GM18499 (cell line): Measurements from ENCODE around the gene ACAP2.
"Not testable (repeated sequence)": the region's sequence is repeated elsewhere in the genome, so short reads cannot be mapped to it uniquely, and the experiment has no call there.

Experiments
- ATAC-seq: cut with Tn5 transposase; IDR thresholded peaks from one replicate; pipeline ENCODE4 v1.9.1; 2021; ENCODE audit warnings: moderate number of reproducible peaks; ENCODE audit not compliant: insufficient read depth, unreplicated experiment

The ACAP2 gene

DNA sequence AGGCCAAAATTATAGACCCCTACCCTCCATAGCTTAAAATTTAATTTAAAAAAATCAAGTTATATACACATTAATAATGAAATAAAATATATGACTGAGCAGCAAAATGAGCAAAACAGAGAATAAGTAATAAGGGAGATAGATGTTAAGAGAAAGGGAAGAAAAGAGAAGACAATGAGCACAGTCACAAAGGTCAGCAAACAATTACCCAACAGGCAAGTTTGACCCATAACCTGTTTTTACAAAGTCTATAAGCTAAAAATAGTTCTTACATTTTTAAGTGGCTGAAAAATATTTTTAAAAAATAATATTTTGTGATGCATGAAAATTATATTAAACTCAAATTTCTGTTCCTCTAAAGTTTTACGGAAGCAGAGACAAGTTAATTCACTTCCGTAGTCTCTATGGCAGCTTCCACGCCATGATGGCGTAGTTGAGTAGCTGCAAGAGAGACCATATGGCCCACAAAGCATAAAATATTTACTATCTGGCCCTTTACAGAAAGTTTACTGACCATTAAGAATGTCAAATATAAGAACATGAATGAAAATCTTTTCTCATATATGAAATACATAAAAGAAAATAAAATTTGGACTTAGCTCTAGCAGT is 47.5 kb downstream of the ACAP2 start:
- no peak for ATAC-seq

DNA sequence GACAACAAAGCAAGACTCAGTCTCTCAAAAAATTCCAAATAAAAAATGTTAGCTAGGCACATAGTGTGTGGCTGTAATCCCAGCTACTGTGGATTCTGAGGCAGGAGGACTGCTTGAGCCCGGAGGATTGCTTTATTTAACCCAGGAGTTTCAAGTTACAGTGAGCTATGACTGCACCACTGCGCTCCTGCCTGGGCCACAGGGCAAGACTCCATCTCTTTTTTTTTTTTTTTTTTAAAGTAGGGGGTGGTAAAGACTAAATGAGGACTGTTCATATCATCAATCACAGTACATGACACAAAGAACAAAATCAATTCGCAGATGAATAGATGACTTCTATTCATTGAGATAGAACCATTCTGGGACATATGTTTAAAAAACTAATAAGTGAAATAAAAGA is 48.1 kb downstream of the ACAP2 start:
- no peak for ATAC-seq

DNA sequence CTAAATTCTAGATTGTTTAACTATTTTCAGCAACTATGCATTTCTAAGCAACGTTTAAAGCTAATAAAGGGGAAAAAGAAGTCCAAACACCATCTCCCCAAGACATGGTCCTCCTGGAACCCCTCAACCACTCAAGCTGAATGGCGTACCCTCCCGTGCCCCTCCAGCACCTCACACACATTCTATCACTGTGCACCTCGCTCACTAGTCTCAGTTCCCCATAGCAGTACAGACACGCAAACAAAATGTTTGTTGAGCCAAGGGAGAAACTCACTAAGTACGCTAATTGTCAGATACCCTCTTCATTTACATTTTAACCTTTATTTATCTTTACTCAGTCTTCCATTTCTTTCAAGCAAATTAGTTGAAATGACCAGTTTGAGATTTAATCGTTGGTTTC is 48.8 kb downstream of the ACAP2 start:
- ATAC-seq, result no peak

DNA sequence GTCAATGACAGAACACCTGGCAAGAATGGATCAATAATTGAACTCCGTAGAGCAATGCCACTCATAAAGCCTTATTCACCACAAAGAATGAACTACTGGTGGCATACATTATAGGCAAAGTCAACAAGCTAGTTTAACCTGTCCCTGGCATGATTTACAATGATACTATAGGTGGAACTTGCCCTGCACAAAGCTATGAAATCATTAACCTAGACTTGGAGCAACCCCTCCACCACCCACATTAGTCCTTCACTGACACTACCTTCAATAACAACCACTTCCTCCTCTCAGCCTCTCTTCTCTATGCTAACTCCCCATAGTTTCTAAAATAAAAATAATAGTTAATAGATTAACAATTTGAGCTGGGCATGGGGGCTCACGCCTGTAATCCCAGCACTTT is 54.4 kb downstream of the ACAP2 start:
- ATAC-seq, result no peak

- ATAC-seq, result no peak
Measured at GRCh38 chr3:195386739-195387138, 56.1 kb downstream of the ACAP2 start.

GRCh38 chr3:195385526-195385925 is 57.3 kb downstream of the ACAP2 start:
- no peak for ATAC-seq

DNA sequence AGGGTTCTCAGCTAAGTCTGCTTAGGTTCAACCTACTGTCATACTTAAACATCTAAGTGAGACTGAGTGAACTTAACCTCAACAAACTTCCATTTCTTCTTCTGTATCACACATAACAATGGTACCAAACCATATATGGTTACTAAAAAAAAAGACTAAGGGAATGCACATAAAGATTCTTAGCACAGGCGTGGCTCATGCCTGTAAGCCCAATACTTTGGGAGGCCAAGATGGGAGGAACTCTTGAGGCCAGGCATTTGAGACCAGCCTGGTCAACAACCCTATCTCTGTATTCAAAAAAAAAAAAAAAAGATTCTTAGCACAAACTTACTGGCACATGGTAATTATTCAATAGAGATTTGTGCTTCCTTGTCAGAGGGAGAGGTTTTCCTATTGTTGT is 57.9 kb downstream of the ACAP2 start:
- no peak for ATAC-seq

DNA sequence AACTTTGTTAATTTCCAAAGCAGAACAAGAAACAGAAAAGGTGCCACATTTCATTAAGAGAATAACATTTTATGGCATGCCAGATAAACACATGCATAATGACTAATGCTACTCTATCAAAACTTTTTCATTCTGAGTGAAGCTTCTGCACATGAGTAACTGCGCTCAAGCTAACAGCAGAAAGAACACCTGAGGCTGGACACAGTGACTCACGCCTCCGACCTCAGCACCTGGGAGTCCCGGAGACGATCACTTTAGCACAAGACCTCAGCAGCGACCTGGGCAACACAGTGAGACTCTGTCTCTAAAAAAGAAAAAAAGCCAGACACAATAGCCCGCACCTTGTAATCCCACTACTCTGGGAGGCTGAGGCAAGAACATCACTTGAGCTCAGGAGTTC is 70.6 kb downstream of the ACAP2 start:
- ATAC-seq, result no peak

DNA sequence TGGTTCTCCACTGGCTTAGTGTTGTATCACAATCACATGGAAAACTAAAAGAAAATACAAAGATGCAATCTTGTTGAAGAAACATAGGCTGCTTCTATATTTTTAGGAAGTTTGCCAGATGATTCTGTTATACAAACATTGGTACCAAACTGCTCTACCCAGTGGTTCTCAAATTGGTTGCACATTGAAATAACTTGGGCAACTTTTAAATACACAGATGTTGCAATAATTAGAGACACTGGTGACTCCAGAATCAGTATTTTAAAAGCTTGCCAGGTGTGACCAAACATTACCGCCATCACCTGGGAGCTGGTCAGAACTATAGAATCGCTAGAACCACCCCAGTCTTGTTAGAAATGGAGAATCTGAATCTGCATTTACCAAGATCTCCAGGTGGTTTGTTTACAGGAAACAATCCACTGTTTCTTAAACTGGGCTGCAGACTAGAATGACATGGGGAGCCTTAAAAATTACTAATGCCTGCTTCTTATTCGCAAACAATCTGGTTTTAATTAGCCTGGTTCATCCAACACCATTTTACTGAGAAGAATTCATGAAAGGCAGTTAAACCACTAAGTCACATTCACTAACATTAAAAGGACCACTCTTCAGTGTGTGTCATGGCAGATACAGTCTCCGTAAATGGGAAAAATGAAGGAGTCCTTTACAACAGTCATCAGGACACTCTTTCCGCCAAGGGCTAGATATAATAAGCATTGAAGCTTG is 76.5 kb downstream of the ACAP2 start:
- no peak for ATAC-seq

- no peak for ATAC-seq
Measured at GRCh38 chr3:195365371-195365770, 77.4 kb downstream of the ACAP2 start.

DNA sequence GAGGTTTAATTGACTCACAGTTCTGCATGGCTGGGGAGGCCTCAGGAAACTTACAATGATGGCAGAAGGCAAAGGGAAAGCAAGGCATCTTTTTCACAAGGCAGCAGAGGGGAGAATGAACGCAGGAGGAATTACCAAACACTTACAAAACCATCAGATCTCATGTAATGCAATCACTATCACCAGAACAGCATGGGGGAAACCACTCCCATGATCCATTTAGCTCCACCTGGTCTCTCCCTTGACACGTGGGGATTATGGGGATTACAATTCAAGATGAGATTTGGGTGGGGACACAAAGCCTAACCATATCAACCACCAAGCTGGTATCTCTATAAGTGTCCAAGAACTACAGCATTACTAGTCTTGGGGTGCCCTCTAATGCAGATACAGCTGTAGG is 85.0 kb downstream of the ACAP2 start:
- ATAC-seq, result not testable (repeated sequence)

- no peak for ATAC-seq
Measured at GRCh38 chr3:195356151-195357086, 86.4 kb downstream of the ACAP2 start.

DNA sequence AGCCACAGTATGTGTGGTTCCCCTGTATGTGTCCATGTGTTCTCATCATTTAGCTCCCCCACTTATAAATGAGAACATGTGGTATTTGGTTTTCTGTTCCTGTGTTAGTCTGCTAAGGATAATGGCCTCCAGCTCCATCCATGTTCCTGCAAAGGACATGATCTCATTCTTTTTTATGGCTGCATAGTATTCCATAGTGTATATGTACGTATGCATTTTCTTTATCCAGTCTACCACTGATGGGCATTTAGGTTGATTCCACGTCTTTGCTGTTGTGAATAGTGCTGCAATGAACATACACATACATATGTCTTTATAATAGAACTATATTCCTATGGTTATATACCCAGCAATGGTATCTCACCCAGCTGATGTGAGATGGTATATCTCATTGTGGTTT is 88.8 kb downstream of the ACAP2 start:
- ATAC-seq, result not testable (repeated sequence)

DNA sequence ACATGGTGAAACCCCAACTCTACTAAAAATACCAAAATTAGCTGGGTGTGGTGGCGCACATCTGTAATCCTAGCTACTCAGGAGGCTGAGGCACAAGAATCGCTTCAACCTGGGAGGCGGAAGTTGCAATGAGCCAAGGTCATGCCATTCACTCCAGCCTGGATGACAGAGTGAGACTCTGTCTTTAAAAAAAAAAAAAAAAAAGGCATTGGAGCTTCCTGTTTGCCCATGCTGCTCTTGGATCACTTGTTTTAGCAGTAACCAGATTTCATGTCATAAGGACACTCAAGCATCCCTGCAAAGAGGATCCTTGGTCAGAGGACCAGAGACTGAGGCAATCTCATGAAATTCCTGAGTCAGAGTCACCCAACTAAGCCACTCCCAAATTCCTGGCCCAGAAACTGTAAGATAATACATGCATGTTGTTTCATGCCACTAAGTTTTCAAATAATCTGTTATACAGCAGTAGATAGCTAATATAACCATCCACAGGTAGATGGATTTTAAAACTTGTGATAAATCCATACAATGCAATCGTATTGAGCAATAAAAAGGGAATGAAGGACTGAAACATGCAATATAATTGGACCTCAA is 89.8 kb downstream of the ACAP2 start:
- no peak for ATAC-seq

- ATAC-seq, result no peak
Measured at GRCh38 chr3:195348426-195349115, 94.2 kb downstream of the ACAP2 start.

DNA sequence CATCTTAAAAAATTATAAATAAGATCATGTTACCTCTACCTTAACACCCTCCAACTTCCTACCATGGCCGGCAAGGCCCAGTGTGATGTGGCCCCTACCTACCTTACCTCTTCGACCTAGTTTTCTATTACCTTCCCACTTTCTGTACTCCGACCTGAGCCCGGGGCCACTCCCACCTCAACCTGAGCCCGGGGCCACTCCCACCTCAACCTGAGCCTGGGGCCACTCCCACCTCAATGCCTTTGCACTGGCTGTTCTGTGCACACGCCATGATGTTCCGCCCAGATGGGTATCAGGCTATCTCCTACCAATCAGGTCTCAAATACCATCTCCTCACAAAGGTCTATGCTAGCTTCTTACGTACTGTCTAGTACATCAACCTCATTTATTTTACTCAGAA is 105.1 kb downstream of the ACAP2 start:
- no peak for ATAC-seq

DNA sequence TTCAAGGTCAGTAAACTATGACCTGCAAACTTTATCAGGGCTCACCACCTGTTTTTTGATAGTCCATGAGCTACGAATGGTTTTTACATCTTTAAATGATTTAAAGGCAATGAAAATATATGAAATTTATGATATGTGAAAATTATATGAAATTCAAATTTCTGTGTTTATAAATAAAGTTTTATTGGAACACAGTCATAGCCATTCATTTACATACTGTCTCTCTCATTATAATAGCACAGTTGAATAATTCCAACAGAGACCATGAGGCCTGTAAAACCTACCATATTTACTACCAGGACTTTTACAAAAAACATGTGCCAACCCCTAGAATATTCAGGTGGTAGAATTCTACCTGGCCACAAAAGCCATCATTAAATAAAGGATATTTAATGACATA is 107.9 kb downstream of the ACAP2 start:
- no peak for ATAC-seq

- no peak for ATAC-seq
Measured at GRCh38 chr3:195319060-195319459, 123.8 kb downstream of the ACAP2 start.

DNA sequence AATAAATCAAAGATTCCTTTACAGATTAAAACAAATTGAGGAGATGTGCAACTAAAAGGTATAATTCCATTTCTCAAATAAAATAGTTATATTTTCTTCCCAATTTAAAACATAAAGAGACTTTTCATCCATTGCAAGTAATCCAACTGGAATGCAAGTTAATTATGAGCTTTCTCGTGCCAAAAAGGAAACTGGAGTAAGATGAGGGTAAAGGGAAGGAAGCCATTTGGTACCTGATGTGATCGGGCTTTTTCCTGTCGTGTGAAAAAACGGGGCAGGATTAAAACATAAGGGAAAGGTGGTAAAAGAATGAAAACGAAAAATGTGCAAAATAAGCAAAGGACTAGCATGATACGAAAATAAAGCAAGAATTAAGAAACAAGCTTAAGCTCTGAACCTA is 130.1 kb downstream of the ACAP2 start:
- no peak for ATAC-seq

DNA sequence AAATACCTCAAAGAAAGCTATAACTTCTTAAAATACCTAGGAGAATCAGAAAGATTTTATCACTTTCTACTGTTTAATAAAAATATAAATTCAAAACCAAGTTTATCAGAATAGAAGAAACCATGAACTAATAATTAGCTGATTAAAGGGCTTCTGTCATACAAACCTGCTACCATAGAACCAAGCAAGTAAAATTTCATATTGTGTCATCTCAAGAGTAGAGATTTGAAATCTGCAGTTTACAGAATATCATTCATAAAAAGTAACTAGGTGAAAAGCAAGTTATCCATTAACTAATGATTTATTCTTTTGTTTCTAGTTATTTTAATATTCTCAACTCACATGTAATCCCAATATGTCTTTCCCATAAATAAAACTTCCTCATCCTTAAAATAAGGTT is 135.1 kb downstream of the ACAP2 start:
- ATAC-seq, result no peak
